IPS DF 6.9 (cell line): ENCODE data around the gene S100A3.

Source experiments
- DNase-seq: peaks from one replicate; pipeline ENCODE4 v3.0.0-alpha.2; 2013; ENCODE audit warnings: low read depth, low spot score
- H3K27ac ChIP-seq: one replicate; pipeline ENCODE4 v1.5.1; 2013; ENCODE audit warnings: low read length, control low read depth
- H3K27me3 ChIP-seq: 2 replicates; pipeline ENCODE4 v1.6.1; 2013; ENCODE audit warnings: mild to moderate bottlenecking, low read length; ENCODE audit not compliant: control insufficient read depth, insufficient read depth
- H3K36me3 ChIP-seq: 2 replicates; pipeline ENCODE4 v1.6.1; 2013; ENCODE audit warnings: low read length; ENCODE audit not compliant: control insufficient read depth, insufficient read depth
- H3K4me1 ChIP-seq: 2 replicates; pipeline ENCODE4 v1.6.1; 2013; ENCODE audit warnings: low read length; ENCODE audit not compliant: control insufficient read depth, insufficient read depth
- H3K4me3 ChIP-seq: 2 replicates; pipeline ENCODE4 v1.5.1; 2013; ENCODE audit warnings: mild to moderate bottlenecking, low read length
- H3K9me3 ChIP-seq: 2 replicates; pipeline ENCODE4 v1.6.1; 2013; ENCODE audit warnings: low read length, inconsistent platforms; ENCODE audit not compliant: control insufficient read depth, insufficient read depth
- WGBS: extraction: QIAGEN DNeasy Blood & Tissue Kit; methylation state at CpG from one replicate; pipeline ENCODE4 v1.1.7; 2013; ENCODE audit warnings: mixed read lengths, missing lambda C conversion rate; ENCODE audit not compliant: insufficient read length, insufficient coverage; 5-methylcytosine and 5-hydroxymethylcytosine counted together

S100A3 gene

DNA sequence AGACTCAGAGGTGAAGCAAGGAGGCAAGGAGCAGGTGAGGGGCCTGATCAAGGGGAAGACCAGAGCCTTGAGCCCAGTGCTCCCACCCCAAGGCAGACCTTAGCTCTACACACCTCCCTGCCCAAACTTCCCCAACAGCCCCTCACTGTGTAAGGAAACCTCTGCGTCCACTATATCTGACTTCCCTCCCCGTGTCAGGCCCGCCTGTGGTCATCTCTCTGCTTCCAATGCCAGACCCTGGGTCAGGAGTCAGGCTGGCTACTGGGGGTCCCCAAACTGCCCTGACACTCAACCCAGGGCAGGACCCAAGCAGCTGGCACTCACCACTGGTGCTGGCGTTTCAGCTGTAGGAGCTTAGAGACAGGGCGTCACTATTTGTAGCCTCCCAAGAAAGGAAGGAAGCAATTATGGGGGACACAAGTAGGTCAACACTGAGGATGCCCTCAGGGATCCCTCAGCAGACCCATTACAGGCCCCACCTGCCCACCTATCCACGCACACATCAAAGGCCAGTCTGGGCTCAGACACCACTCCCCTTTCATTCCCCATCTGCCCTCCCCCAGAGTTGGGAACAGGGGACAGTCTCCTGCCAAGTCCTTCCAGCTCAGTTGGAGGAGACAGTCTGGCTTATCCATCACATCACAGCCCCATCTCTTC is 811 bp upstream of the S100A3 start:
- Histone ChIP-seq H3K9me3 (no peaks in the 10 kb centered on the region), H3K4me1 (peaks cover 12% of the 10 kb centered on the region), H3K27me3 (no peaks in the 10 kb centered on the region), H3K4me3 (no peak overlapping the region), H3K36me3 (no peaks in the 10 kb centered on the region), H3K27ac (no peak overlapping the region)
- no CpG with 5 or more reads among the region's 6 CpGs for WGBS
- DNase-seq: no peak

GRCh38 chr1:153547560-153548551 is 1.2 kb downstream of the S100A3 start:
- DNase-seq: no peak
- H3K27ac ChIP-seq: no peak overlapping the region
- H3K4me1 ChIP-seq: peaks cover 16% of the 10 kb centered on the region
- WGBS: no CpG with 5 or more reads among the region's 19 CpGs
- H3K36me3 ChIP-seq: no peaks in the 10 kb centered on the region
- no peaks in the 10 kb centered on the region for H3K9me3 ChIP-seq
- H3K4me3 ChIP-seq: no peak overlapping the region
- H3K27me3 ChIP-seq: no peaks in the 10 kb centered on the region

DNA sequence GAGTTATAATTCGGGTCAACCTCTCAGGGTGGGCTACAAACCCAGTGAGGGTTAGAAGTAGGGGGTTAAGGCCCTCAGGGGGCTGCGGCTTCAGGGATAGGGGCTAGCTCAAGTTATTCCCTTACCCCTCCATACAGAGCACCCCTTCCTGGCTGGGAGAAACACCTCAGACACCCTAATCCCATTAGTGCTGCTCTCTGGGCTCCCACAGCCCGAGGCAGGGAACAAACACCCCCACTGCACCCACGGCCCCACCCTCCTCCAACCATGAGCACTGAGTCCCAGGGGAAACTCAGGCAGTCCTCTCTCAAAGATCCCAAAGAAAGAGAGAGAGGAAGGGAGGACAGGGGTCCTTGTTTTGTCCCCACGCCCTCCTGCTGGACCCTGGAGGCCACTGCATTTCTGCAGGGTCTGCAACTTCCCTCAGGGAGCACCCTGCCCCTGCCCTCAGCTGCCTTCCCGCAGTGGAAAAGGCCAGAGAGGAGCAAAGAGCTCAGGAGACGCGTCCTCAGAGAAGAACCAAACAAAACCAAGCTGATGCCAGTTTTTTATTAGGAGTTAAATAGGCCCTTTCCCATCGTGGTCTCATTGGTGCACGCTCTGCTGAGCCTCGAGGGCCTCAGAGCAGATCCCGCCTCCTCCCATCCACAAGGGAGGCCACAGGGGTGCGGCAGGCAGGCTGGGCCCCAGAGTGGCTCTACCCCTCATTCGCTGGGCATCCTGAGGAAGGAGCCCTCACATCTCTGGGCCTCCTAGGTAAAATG is 2.1 kb downstream of the S100A3 start:
- Histone ChIP-seq H3K9me3 (no peaks in the 10 kb centered on the region), H3K4me1 (peaks cover 16% of the 10 kb centered on the region), H3K27me3 (no peaks in the 10 kb centered on the region), H3K36me3 (no peaks in the 10 kb centered on the region), H3K4me3 (no peak overlapping the region), H3K27ac (no peak overlapping the region)
- no CpG with 5 or more reads among the region's 14 CpGs for WGBS
- DNase-seq: no peak

DNA sequence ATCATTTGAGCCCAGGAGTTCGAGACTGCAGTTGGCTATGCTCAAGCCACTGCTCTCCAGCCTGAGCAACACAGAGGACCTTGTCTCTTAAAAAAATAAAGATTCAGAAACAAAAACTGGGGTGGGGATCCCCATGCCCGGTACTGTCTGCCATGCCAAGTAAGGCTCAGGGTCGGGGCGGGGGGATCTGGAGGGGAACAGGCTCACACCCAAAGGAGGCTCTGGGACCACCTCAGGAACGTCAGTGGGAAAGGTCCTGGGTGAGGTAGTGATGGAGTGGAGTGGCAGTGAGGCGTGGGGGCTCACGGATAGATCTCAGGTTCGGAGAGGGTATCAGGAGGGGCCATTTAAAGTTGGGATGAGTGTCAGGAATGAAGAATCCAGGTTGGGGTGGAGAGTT is 2.7 kb downstream of the S100A3 start:
- Histone ChIP-seq H3K27me3 (no peaks in the 10 kb centered on the region), H3K4me1 (peaks cover 16% of the 10 kb centered on the region), H3K36me3 (no peaks in the 10 kb centered on the region), H3K4me3 (no peak overlapping the region), H3K9me3 (no peaks in the 10 kb centered on the region), H3K27ac (no peak overlapping the region)
- no CpG with 5 or more reads among the region's 8 CpGs for WGBS
- no peak for DNase-seq

GRCh38 chr1:153545067-153546055 is 3.7 kb downstream of the S100A3 start, which contains the start of gene S100A4:
Gene S100A4, minus strand, starts transcription at chr1:153545806. Its CDS starts 1,012 bp downstream, at chr1:153544794.
- peak; percentile 81 for DNase-seq
- H3K36me3 ChIP-seq: no peaks in the 10 kb centered on the region
- H3K4me3 ChIP-seq: no peak within 1 kb of the TSS
- H3K27me3 ChIP-seq: no peaks in the 10 kb centered on the region
- WGBS: no CpG with 5 or more reads among the region's 19 CpGs
- peaks cover 16% of the 10 kb centered on the region for H3K4me1 ChIP-seq
- no peaks in the 10 kb centered on the region for H3K9me3 ChIP-seq
- no peak within 1 kb of the TSS for H3K27ac ChIP-seq

GRCh38 chr1:153544453-153545066 is 4.5 kb downstream of the S100A3 start:
- H3K27me3 ChIP-seq: no peaks in the 10 kb centered on the region
- no peak overlapping the region for H3K27ac ChIP-seq
- H3K9me3 ChIP-seq: no peaks in the 10 kb centered on the region
- H3K4me1 ChIP-seq: peaks cover 16% of the 10 kb centered on the region
- no peak for DNase-seq
- no peaks in the 10 kb centered on the region for H3K36me3 ChIP-seq
- WGBS: no CpG with 5 or more reads among the region's 10 CpGs
- H3K4me3 ChIP-seq: no peak overlapping the region

DNA sequence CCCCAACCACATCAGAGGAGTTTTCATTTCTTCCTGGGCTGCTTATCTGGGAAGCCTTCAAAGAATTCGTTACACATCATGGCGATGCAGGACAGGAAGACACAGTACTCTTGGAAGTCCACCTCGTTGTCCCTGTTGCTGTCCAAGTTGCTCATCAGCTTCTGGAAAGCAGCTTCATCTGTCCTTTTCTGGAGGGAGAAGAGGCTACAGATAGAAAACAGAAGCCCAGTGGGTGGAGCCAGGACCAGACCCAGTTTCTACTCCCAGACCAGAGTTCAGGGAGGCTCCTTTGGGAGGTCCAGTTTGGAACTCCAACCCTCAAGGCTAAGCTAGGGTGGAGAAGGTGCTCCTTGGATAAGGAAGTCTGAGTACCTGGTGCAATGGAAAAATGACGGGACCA is 5.3 kb downstream of the S100A3 start:
- no CpG with 5 or more reads among the region's 4 CpGs for WGBS
- Histone ChIP-seq H3K36me3 (no peaks in the 10 kb centered on the region), H3K27me3 (no peaks in the 10 kb centered on the region), H3K4me3 (no peak overlapping the region), H3K4me1 (peaks cover 16% of the 10 kb centered on the region), H3K9me3 (no peaks in the 10 kb centered on the region), H3K27ac (no peak overlapping the region)
- no peak for DNase-seq

DNA sequence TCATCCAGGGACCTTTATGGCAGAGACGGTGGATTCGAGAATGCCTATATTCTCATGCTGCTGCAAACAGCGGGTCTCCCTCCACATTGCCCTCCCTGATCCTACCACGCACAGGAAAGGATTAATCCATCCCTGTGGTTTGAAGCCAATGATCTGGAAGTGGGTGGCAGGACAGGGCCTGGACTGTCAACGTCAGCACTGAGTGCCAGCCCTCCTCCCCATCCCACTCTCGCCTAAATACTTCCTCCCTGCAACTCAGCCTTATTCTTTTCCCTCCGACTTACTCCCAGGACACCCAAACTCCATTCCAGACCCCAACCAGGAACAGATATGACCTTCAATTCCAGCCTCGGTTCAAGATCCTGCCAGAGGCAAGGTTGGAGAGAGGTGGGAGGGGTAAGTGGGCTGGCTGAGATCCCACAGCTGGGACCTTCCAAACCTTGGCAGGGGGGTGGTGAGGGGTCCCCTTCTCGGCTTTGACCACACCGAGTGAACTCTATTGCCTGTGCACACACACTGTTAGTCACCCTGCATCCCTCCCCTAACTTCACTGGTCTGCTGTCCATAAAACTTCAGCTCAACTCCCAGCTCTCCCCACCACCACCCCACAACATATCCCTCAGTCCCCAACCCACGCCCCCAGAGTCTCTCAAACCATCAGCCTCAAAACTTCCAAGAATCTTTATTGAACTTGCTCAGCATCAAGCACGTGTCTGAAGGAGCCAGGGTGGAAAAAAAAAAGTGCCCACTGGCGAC is 5.9 kb downstream of the S100A3 start:
- Histone ChIP-seq H3K27me3 (no peaks in the 10 kb centered on the region), H3K4me1 (peaks cover 16% of the 10 kb centered on the region), H3K27ac (no peak overlapping the region), H3K36me3 (no peaks in the 10 kb centered on the region), H3K4me3 (no peak overlapping the region), H3K9me3 (no peaks in the 10 kb centered on the region)
- no peak for DNase-seq
- WGBS: 100% methylated on average over 1 of the region's 13 CpGs
